A549 treated with Mapracorat at 1 μM for 4 hours (cell line): ENCODE results near the gene DNAL1. TPM values are rescaled to one million over a fixed set of nuclear protein-coding genes. Genes with fewer than 3 reads are reported as not detected.

Experiments
- total RNA-seq: library from RNA; stranded (reverse); fragments of 200-300 nt; extraction: Qiagen RNA extraction; gene quantifications from 5 replicates; pipeline ENCODE4 v1.2.3, GENCODE V29; 2022

DNAL1 gene
- 7.4 to 12.5 TPM (median 10.2 TPM) in 5 replicates for total RNA-seq

GRCh38 chr14:73644531-73645247 is at the start of gene DNAL1:
Gene DNAL1, plus strand, starts transcription at chr14:73644986. Its CDS starts 54 bp downstream, at chr14:73645040.

DNA sequence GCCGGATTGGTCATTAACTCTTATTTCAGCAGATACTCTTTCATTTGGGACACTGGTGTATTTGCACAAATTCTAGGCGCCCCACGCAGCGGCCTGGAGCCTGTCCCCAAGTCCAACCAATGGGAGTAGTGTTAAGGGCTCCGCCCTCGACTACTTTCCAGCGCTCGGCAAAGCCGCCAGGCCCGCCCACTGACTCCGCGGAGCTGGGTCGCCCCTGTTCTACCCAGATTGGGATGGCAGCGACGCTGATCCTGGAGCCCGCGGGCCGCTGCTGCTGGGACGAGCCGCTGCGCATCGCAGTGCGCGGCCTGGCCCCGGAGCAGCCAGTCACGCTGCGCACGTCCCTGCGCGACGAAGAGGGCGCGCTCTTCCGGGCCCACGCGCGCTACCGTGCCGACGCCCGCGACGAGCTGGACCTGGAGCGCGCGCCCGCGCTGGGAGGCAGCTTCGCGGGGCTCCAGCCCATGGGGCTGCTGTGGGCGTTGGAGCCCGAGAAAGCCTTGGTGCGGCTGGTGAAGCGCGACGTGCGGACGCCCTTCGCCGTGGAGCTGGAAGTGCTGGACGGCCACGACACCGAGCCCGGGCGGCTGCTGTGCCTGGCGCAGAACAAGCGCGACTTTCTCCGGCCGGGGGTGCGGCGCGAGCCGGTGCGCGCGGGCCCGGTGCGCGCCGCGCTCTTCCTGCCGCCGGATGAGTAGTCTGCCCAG is 32.3 kb upstream of the DNAL1 start, which contains the start of gene ACOT6:
TSS of gene ACOT6 (plus strand) at position 179 of the 707 bp plus-strand sequence. CDS start at position 234, 55 bp downstream.

GRCh38 chr14:73713803-73714655 is 69.2 kb downstream of the DNAL1 start, which contains the start of gene PNMA1:
Gene PNMA1, minus strand, starts transcription at chr14:73714384. Its CDS starts 745 bp downstream, at chr14:73713639.

Other genes starting within 250 kb of the DNAL1 start
- gene NUMB, start 186.4 kb upstream of the DNAL1 start, total RNA-seq: 33.6 to 42.4 TPM (median 39.6 TPM) in 5 replicates
- 19.1 to 25.2 TPM (median 24.4 TPM) in 5 replicates for gene RIOX1, start 154.1 kb upstream of the DNAL1 start, total RNA-seq
- 6.0 to 8.8 TPM (median 7.8 TPM) in 5 replicates for gene ACOT1, start 107.8 kb upstream of the DNAL1 start, total RNA-seq
- gene HEATR4, start 86.0 kb upstream of the DNAL1 start, total RNA-seq: 0.05 to 0.26 TPM (median 0.18 TPM) in 3 of 5 replicates, not detected in the others
- 42.3 to 55.0 TPM (median 54.1 TPM) in 5 replicates for gene ACOT2, start 75.8 kb upstream of the DNAL1 start, total RNA-seq
- 1.8 to 2.0 TPM (median 1.9 TPM) in 5 replicates for gene ACOT4, start 53.1 kb upstream of the DNAL1 start, total RNA-seq
- gene ACOT6, start 32.5 kb upstream of the DNAL1 start, total RNA-seq: not detected in 5 replicates
- 56.9 to 62.2 TPM (median 59.3 TPM) in 5 replicates for gene PNMA1, start 69.4 kb downstream of the DNAL1 start, total RNA-seq
- 7.0 to 10.2 TPM (median 8.4 TPM) in 5 replicates for gene PTGR2, start 206.8 kb downstream of the DNAL1 start, total RNA-seq
- 42.4 to 52.2 TPM (median 45.7 TPM) in 5 replicates for gene ZNF410, start 241.9 kb downstream of the DNAL1 start, total RNA-seq